HG03066 (cell line): Measurements from ENCODE around the gene NBEA.

Experiments
- ATAC-seq: cut with Tn5 transposase; IDR thresholded peaks from one replicate; pipeline ENCODE4 v1.9.1; 2021; ENCODE audit warnings: low read depth; ENCODE audit not compliant: unreplicated experiment

Gene NBEA

DNA sequence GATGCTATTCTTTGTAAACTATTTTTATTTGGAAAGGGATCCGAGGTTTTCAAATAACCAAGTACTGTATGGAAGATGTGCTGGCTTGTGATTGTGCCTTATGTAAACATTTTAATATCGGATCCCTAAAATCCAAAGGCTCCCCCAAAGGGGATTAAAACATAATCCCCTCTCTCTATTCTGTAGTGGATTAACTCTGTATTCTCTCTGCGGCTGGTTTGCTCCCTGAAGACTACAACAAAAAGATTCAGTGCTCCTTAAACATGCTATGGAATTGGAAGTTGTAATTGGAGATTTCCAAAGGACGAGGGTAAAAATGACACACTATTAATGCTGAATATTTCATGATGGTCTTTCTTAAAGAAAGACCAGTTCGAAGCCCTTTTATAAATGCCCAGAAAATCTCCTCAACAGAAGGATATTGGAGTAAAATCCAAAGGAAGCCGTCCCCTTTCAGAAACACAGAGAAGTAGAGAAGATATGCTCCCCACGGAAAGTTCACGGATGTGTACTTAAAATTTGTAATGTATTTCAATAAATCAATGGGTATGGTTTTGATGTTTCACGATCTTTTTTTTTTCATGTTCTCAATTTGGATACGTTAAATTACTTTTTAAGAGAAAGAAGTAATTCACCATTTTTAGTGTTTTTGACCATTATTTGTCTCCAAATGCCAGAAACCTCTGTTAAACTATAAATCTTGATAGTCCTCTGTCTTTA is 527.9 kb downstream of the NBEA start:
- ATAC-seq: no peak

DNA sequence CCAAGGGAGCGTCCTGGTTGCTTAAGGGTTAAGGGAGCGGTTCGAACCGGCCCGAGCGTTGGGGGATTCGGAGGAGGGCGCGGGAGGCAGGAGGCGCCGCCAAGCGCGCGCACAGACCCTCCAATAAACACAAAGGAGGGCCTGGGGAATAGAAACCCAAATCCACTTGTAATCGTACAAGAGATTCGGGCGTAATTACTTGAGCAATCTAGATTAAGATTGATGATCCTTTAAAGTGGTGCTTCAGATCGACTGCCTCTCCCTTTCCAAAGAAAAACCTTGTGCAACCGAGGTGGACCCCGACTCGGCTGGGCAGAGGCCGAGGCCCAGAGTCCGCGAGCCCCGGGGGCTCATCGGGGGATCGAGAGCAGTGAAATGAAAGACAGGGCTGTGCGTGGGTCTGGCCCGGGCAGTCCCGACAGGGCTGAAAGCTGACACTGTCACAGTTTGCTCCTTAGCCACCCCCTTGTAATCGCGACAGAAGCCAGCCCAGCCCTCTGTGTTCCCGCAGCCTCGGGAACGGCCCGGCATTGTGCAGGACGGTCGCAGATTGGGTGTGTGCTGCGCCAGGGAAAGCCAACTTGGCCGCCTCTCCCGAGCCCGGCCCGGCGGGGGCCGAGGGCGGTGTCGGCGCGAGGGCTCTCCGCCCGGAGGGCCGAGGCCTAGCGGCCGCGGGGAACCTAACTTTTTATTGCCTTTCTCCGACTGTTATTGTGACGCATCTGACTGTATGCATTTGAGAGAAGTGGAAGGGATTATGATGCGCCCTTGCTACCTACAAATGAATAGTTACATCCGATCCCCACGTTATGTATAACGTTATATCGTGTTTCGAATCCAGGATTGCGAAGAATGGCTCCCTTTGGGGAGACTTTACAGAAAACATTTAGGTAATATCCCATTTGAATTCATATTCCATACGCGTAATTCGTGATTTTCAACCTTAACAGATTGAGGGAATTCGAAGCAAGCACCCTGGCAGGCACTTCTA is 528.9 kb downstream of the NBEA start:
- ATAC-seq: no peak

DNA sequence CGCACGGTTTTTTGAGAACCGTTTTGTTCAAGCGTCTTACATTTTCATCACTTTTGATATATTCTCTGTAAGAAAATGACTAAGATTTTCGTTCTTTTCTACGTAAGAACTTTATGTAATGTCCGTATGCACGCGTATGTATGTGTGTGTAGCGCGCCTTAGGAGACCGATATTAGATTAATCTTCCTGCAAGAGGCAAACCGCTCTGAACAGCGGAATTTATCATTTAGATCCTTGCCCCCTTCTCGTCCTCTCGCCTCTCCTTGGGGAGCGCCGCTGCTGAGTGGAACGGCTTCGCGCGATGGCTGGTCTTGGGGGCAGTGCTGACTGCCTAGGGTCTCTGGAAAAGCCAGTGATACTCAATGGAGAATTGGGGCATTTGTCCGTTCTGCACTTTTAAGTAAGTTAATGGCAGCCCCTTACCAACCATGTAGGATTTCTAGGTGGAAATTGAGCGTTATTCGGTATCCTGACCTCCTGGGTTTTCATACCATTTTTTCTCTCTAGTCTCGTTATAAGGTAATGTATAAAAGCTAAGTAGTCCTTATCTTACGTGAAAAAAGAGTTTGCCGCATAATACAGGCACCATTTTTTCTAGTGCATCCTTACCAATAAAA is 529.7 kb downstream of the NBEA start:
- no peak for ATAC-seq

DNA sequence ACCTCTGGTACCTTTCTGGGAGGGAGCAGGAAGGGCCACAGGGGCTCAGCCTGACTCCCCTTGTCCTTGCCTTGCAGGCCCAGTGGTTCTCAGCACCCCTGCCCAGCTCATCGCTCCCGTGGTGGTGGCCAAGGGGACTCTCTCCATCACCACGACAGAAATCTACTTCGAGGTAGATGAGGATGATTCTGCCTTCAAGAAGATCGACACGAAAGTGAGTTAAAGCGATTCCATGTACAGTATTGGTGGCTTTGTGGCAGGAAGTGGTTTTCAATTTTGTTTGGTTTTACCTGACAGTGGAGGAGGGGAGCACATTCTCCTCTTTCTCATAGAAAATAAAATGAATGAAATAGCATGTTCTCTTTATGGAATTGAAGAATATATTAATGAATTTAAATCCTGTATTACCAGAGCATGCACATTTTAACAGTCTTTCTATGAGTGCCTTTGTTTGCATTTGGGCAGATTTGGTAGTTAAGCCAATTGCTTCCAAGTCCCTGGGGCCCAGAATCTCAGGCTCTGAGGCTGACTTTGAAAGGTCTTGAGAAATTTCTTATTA is 530.3 kb downstream of the NBEA start:
- no peak for ATAC-seq

DNA sequence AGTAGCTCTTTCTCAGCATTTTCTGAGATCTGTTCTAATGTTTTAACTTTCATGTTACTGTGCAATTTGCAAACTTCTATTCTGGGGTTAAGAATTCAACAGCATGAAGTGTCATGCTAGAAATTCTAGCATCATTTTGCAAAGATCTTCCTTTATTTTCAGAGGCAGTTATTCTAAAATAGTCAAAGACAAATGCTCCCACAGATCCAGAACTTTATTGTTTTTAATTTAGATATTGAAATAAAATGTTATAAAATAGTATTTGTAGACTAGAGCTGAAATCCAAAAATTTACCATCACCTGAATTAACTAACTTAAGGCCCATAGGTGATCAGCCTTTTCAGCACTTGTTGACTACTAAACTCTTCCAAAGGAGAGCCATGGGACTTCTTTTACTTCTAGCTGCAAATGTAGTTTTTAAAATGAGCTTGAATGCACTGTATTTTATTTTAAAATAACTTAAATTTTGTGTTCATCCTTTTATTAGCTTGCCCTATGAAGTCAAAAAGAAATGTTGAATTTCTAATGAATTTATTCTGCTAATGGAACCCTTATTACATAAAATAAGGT is 531.2 kb downstream of the NBEA start:
- ATAC-seq: no peak

DNA sequence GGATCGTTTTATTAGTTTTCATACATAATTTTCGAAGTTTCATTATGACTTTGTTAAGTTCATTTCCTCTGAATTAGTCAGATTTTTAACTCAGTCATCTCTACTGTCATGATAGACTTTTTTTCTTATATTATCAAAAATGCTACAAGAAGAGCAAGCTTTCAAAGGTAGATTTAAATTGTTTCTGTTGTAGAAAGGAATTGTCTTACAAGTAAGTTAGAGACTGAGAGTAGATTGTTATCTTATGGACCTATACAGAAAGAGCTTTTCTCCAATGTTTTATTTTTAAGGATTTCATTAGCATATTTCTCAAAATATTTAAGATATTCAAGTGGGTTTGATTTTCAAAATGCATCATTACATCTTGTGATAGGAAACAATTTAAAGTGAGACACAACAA is 531.7 kb downstream of the NBEA start:
- no peak for ATAC-seq

DNA sequence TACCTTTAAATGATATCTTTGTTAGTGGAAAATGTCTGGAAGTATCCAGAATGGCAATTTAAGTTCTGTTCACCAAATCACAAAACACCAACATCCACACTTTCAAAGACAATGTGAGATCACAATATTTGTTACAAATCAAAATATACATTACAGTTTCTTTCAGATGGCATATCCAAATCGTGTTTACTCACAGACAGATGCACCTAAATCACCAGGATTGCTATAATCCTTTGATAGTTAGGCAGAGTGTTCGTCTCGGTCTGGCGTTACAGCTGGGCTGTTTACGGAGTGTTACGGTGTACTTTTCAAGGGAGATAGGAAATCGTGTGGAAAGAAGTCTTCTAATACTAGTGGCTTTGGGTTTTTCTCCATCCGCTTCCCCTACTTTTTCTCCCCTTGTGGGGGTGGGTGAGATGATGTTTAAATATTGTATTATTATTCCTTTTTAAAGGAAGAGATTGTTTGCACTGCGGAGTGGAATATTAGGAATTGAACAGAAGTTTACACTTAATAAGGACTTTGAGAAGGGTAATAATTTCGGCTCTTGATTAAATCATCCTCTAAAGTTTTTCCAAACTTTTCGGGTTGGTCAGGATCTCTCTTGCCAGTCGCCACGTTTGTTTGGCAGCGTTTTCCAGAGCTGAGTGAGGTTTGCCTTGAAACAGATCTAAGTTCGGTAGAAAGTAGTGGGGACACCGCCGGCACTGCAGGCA is 532.6 kb downstream of the NBEA start:
- ATAC-seq: no peak

DNA sequence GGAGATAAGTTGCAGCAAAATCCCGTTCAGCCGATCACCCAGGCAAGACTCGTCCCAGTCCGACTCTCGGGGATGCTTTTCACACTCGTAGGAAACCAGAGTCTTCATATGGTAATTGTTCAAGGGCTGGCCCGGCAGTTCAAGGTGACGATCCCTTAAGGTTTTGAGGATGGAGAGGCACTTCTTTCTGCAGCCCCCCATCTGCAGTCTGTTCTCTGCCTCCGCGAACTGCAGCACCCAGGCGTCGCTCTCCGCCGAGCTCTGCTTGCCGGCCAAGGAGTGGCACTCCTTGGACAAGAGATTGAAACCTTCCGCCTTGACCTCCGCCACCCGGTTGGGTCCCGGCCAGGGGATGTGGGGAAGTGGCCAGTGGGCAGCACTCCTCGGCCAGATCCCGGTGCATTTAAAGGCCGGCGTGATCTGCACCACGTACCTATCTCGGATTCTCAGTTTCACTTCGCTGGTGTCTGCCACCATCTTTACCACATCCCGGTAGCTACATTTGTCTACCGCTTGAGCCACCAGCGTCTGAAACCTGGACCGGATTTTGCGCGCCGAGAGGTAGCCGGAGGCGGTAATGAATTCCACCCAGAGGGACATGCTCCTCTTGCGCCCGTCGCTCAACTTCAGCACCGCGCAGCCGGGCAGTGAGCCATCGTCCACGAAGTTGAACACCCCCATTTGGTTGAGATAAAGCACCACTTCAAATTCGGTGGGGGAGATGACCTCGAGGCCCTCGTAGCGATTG is 533.3 kb downstream of the NBEA start:
- ATAC-seq: no peak

DNA sequence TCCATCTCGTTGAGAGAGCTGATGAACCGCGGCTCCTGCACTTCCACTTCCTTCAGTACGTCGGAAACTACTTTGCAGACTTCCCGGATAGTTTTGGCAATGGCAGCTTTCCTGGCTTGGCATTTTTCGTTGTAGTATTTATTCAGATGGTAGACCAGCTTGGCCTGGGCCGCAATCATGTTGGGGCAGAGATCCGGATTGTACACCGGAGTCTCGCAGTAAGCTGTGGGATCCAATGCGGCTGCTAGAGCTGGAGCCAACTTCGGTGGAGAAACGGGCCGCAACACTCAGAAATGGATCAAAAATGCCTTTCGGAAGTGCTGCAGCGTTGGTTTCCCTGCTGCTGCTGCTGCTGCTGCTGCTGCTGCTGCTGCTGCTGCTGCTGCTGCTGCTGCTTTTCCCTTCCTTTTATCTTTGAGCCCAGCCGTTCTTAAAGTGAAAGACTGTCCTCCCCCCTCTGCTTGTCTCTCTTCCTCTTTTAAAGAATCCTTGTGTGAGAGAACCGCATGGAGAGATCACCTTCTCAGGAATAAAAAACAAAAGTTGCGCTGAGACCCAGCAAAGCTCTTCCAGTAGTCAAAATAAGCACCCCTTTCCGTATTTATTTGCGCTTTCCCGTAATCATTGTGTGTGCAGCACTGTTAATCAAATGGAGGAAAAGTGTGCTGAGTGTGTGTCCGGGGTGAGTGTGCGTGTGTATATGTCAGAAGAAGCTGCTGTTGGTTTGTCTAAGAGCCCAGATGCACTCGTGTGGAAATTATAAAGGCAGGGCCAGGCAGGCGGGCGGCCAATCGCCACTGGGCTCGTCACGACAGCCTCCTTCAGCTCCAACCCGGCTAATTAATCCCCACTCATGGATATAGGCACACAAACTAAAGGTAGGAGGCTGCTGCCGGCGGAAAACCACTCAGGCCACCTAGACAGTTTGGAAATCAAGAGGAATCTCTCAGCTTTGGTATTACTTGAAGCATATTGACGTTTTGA is 534.2 kb downstream of the NBEA start, which contains the start of gene MAB21L1:
Gene MAB21L1 (minus strand): TSS at position 730 of the 984 bp plus-strand sequence. CDS start 551 bp downstream, at position 179.
- no peak for ATAC-seq

DNA sequence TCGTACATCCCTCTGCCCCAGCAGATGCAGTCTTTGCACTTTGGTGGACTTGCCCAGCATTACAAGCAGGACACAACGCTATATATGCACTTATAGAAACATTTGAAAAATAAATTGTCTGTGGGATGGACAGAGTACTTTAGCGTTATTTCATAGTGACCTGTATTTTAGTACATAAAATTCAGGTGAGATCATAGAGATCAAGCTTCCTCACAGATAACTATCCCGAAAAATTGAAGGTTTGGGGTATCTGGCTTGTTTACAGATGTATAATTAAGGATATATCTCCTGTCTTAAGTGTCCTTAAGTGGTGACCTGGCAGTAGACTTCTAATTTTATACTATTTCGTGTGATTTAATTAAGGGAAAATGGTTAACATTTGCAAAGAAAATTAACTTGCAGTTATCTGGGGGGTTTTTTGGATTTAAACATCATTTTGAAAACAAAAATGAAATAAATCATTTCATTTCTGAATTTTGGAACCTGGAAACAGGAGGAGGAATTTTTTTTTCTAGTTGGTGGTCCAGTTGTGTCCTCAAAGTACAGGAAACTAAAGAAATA is 535.4 kb downstream of the NBEA start:
- no peak for ATAC-seq

DNA sequence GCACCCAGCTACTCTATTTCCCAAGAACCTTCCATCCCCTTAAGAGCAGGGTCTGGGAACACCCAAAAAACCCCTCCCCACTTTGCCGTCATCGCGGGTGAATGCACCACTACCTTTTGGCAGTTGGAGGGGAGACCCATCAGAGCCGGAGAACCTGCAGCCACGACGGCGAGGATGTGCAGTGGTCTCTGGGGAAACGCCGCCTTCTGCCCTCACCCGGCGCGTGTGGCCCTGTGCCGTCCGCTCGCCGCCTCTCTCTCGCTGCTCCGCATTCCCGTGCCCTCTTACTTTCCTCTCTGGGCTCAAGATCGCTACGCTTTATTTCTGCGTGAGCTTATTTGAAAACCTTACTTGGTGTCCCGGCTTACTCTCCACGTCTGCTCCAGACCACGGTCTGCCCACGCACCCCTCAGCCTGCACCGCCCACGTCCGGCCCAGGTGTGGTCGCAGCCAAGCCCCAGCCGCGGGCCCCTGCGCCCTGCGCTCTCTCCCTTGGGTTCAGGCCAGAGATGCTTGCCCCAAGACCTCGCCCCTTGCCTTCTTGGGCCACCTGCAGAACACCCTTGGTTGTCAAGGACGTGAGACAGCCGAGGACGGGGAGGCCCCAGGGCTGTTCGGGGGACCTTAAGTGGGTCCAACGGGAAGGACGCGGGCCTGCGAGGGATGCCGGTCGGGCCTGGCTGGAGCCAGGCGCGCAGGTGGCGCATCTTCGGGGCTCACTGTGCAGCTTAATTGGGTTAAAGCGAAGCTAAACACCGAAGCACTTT is 536.4 kb downstream of the NBEA start:
- ATAC-seq: no peak

DNA sequence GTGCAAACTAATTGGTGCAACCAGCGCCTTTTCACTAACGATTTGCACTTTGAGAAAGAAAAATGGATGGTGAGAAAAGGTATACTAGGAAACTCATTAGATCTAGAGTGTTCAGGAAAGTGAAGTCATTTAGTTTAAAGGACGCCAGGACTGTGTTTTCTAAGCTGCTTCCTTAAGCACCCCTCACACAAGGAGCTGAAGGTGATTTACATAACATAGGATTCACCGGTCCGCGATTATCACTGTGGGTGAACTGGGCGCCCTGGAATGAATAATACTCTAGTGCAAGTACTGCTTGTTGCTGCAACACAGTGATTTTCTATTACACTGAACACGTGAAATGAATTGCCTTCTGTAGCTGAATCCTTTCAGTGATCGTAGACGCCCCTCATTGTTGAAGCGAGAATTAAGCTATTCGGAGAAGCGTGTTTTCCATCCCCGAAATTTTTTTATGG is 537.0 kb downstream of the NBEA start:
- ATAC-seq: no peak

DNA sequence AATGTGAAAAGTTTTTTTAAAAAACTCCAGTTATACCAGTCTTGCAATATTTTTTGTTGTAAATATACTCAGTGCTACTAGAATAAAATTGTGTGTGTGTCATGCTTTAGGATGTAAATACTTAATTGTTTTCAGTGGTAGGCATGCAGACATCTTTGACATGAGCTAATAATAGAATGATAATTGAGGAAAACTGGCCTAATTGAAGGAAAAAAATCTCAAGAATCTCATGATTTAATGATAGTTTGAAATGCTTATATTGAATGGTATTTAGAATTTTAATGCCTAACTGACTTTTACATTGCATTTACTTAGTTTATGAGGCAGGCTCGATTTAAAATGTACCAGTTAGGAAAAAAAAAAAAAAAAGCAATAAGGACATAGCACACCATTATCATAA is 537.6 kb downstream of the NBEA start:
- ATAC-seq: no peak

DNA sequence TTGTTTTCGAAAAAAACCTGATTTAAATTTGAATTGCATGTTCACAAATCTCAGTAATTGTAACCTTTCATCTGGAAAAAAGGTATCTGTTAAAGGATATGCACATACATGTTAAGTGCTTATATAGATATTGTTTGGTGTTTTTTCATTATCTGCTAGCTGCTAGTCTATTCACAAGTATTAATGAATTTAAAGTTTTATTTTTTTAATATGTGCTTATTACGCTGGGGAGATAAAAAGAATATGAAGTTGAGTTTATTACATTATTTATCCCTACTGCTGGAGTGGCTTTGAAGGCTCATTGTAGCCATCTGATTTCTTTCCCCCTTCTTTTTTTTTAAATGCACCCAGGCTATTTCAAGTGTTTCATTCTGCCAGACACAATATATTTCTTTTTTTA is 538.3 kb downstream of the NBEA start:
- no peak for ATAC-seq

DNA sequence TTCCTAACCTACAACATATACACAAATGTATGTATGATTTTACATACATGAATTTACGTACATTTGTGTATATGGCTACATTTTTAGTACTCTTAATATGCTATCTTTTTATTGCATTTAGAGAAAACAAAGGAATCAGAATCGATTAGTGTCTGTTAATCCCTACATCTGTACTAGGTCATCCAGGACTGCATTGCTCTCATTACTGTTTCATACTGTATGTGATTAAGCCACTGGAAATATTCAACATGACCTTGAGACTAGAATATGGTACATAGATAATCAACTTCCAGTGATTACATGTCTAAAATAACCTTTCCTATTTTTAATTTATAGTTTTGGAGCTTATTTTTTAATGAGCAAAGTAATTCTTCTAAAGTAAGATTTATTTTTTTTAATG is 539.7 kb downstream of the NBEA start:
- no peak for ATAC-seq

DNA sequence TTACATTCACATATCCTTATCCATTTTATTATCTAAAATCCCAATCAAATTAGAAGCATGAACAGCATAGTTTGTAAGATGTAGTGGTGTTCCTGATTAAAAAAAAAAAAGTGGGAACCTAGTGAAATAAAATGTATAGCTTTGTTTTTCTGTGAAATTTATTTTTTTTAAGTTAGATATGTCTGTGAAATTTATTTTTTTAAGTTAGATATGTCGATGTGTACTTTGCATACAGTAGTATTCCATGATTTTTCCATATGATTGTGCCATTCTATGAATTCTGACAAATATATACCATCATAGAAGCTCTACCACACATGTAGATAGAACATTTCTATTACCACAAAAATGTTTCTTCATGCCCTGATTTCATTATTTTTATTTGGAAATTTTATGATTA is 540.5 kb downstream of the NBEA start:
- no peak for ATAC-seq

DNA sequence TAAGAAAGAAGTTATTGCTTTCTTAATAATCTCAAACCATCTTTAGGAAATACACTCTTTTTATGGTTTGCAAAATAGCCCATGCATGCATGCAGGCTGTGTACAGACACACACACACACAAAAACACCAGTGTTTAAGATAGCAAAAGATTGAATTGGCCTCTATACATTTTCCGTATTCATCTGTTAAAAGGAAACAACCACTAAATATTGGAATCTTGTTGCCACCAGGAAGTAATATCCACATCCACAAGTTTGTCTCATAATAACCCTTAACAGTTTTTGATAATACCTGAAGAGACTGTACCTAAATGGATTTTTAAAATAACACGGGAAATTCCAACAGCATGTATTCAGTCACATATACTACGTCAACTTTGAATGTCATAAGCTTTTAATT is 541.7 kb downstream of the NBEA start:
- ATAC-seq: no peak
